Gastrocnemius medialis (tissue), 4 donors: ENCODE measurements around the gene PLPP4.

Experiments
- CTCF ChIP-seq, 5 experiments: fragments of 450-650 bp in 3 of 5; fragments of 200-600 bp in 2 of 5; sonication (generic) in 2 of 5; IDR thresholded peaks in 4 of 5; conservative IDR thresholded peaks in 1 of 5; 1 replicate in 4 of 5; 2 replicates in 1 of 5; pipeline ENCODE4 v1.5.1; 2016 to 2019; ENCODE audit warnings: antibody characterized with exemption in 5 of 5, mild to moderate bottlenecking in 3 of 5, moderate library complexity in 3 of 5
- POLR2A ChIP-seq, 2 donors: fragments of 450-650 bp; IDR thresholded peaks; one replicate each; pipeline ENCODE4 v1.6.1; 2017; ENCODE audit warnings: antibody characterized with exemption in 2 of 2, mild to moderate bottlenecking in 2 of 2, moderate library complexity in 2 of 2

- no peak for TF ChIP-seq CTCF (IDR thresholded peaks at IDR 0.05 in 4 of 5, conservative IDR thresholded peaks at IDR 0.05 in 1 of 5)
- no peak for TF ChIP-seq POLR2A (IDR thresholded peaks at IDR 0.05)
Measured at GRCh38 chr10:120607016-120607709, 150.1 kb downstream of the PLPP4 start.
